ENCODE data around the gene CYB5A. TPM values are rescaled to one million over a fixed set of nuclear protein-coding genes. Genes with fewer than 3 reads are reported as not detected.

Gene CYB5A
- total and polyA plus RNA-seq, 2 of the 8 experiments (the other 6 are each of a cell fraction or from before 2014, with no cell fraction given): 154 to 195 TPM

GRCh38 chr18:74249181-74249968 is 42.4 kb downstream of the CYB5A start:
- Histone ChIP-seq H3K18ac (ENCODE audit: extremely low read depth, low read length) (no peak overlapping the region), H4K20me1 (replicated peaks in 1 of 2; ENCODE audit: control insufficient read depth in 1 of 2, insufficient read depth in 2 of 2, low read length in 2 of 2) (no peaks in the 10 kb centered on the region), H2BK5ac (ENCODE audit: low read depth, low read length) (no peak overlapping the region), H2AFZ (ENCODE audit: low read length) (no peak overlapping the region), H3K4me1 (replicated peaks in 1 of 4; ENCODE audit: control insufficient read depth in 3 of 4, insufficient read depth in 4 of 4, low read length in 3 of 4) (peaks cover 0 to 2% (median 0%) of the 10 kb centered on the region in 4 experiments; a peak in 2 of 7 replicates), H3K4me2 (ENCODE audit: insufficient read depth in 1 of 2, low read depth in 2 of 2, low read length in 2 of 2) (no peak overlapping the region), H2BK20ac (ENCODE audit: low read length) (no peak overlapping the region), H3K36me3 (ENCODE audit: control insufficient read depth in 2 of 4, insufficient read depth in 4 of 4, low read length in 3 of 4) (peaks cover 0 to 4% (median 2%) of the 10 kb centered on the region in 4 experiments; a peak in 3 of 8 replicates), H2BK12ac (ENCODE audit: low read depth, low read length) (no peak overlapping the region), H3K4me3 (ENCODE audit: extremely low read depth in 1 of 4, insufficient read depth in 2 of 4, low read depth in 3 of 4, low read length in 4 of 4) (no peak overlapping the region), H3K27ac (ENCODE audit: low read depth, low read length) (no peak overlapping the region), H3K14ac (ENCODE audit: insufficient read length) (no peak overlapping the region), H4K8ac (ENCODE audit: extremely low read depth, insufficient read depth, low read length) (no peak overlapping the region), H4K91ac (replicated peaks; ENCODE audit: insufficient read length, low read length) (no peak overlapping the region), H3K56ac (replicated peaks; ENCODE audit: insufficient read length, low read depth, low read length) (no peak overlapping the region), H2AK5ac (ENCODE audit: low read depth, low read length) (no peak overlapping the region), H3K9me3 (ENCODE audit: insufficient read depth in 2 of 2, low read depth in 1 of 2, low read length in 1 of 2) (no peaks in the 10 kb centered on the region), H3K23ac (ENCODE audit: insufficient read length) (no peak overlapping the region), H3K79me1 (ENCODE audit: low read depth, low read length) (no peaks in the 10 kb centered on the region), H3K27me3 (replicated peaks in 1 of 4; ENCODE audit: control insufficient read depth in 3 of 4, extremely low read depth in 1 of 4, insufficient read depth in 3 of 4, low read length in 3 of 4) (no peaks in the 10 kb centered on the region), H4K5ac (ENCODE audit: insufficient read length, low read depth, low read length) (no peak overlapping the region), H2BK15ac (ENCODE audit: low read length) (no peak overlapping the region), H3K23me2 (ENCODE audit: low read depth, low read length) (no peaks in the 10 kb centered on the region), H3K79me2 (ENCODE audit: control insufficient read depth in 1 of 2, insufficient read depth in 2 of 2, low read length in 2 of 2) (no peaks in the 10 kb centered on the region), H3K9ac (replicated peaks in 1 of 4; ENCODE audit: extremely low read depth in 1 of 4, low read depth in 3 of 4, low read length in 3 of 4) (no peak overlapping the region), H2BK120ac (replicated peaks; ENCODE audit: low read depth, low read length) (no peak overlapping the region), H3K4ac (replicated peaks; ENCODE audit: insufficient read length, low read depth, low read length) (no peak overlapping the region)
- TF ChIP-seq RXRA (IDR thresholded peaks at IDR 0.05; ENCODE audit: insufficient read depth, low read depth, low read length) (no peak), HDAC2 (IDR thresholded peaks at IDR 0.05; ENCODE audit: borderline replicate concordance in 1 of 2, low read depth in 2 of 2, low read length in 2 of 2) (no peak), KDM1A (IDR thresholded peaks at IDR 0.05; ENCODE audit: borderline replicate concordance, low read length) (no peak), FOSL1 (IDR thresholded peaks at IDR 0.05; ENCODE audit: insufficient read depth, low read depth, low read length) (no peak), ZNF274 (IDR thresholded peaks at IDR 0.05; ENCODE audit: borderline replicate concordance, extremely low read depth, low read length) (no peak), TBP (IDR thresholded peaks at IDR 0.05; ENCODE audit: low read depth, low read length) (no peak), GTF2F1 (IDR thresholded peaks at IDR 0.05; ENCODE audit: borderline replicate concordance, low read depth, low read length) (no peak), YY1 (IDR thresholded peaks at IDR 0.05; ENCODE audit: low read depth, low read length) (no peak), MAFK (IDR thresholded peaks at IDR 0.05; ENCODE audit: low read depth, low read length) (no peak), RNF2 (IDR thresholded peaks at IDR 0.05; ENCODE audit: borderline replicate concordance, low read depth, low read length, missing control alignments, poor library complexity, severe bottlenecking) (no peak)
- DNase-seq (ENCODE audit: low read depth in 1 of 2, low spot score in 2 of 2) (no peak), FAIRE-seq (no peak)
- 88% methylated on average over 11 of the region's 11 CpGs; no CpG with 5 or more reads in 1 of the 2 experiments for WGBS, 2 experiments (ENCODE audit: extremely low coverage in 1 of 2, insufficient coverage in 1 of 2, insufficient read length in 1 of 2, insufficient replicate concordance in 2 of 2, low coverage in 1 of 2, low lambda C conversion rate in 2 of 2, missing lambda C conversion rate in 1 of 2)
- POLR2A ChIA-PET (ENCODE audit: partially characterized antibody): no interaction called here
- CTCF ChIA-PET (ENCODE audit: partially characterized antibody): interaction anchor here (1.9 kb wide), 1 partner anchor 93 kb away, joined by 5 read pairs; no protein-coding TSS in a partner anchor

Measured in H1 (cell line).